Chondrocyte (in vitro differentiated cells): Measurements from ENCODE around the gene FSD1. TPM values are rescaled to one million over a fixed set of nuclear protein-coding genes. Genes with fewer than 3 reads are reported as not detected.

Experiments
- DNase-seq: peaks from one replicate; pipeline ENCODE4 v3.0.0; 2021; ENCODE audit warnings: mixed read lengths, low spot score
- H3K27ac Mint-ChIP-seq: one replicate; pipeline ENCODE4 v1.8.0; 2021; ENCODE audit warnings: mild to moderate bottlenecking, moderate library complexity, mixed read lengths; ENCODE audit not compliant: unreplicated experiment
- H3K27me3 Mint-ChIP-seq: 2 replicates; pipeline ENCODE4 v1.8.0; 2021; ENCODE audit warnings: low read depth, mixed read lengths
- H3K36me3 Mint-ChIP-seq: 2 replicates; pipeline ENCODE4 v1.8.0; 2021; ENCODE audit warnings: low read depth, mixed read lengths
- H3K4me1 Mint-ChIP-seq: 2 replicates; pipeline ENCODE4 v1.8.0; 2021; ENCODE audit warnings: low read depth, mild to moderate bottlenecking, mixed read lengths
- H3K4me3 Mint-ChIP-seq: one replicate; pipeline ENCODE4 v1.8.0; 2021; ENCODE audit warnings: mild to moderate bottlenecking, moderate library complexity, mixed read lengths; ENCODE audit not compliant: unreplicated experiment
- H3K9me3 Mint-ChIP-seq: 2 replicates; pipeline ENCODE4 v1.8.0; 2021; ENCODE audit warnings: low read depth, mixed read lengths
- total RNA-seq: library from RNA; stranded (reverse); gene quantifications from 3 replicates; pipeline ENCODE4 v1.2.1, GENCODE V29; 2021
- TF ChIP-seq, protein P1 (sequence below): fragments of 200-600 bp; sonication (generic); IDR thresholded peaks from 2 replicates; pipeline ENCODE4 v1.5.0; 2021; ENCODE audit warnings: antibody characterized with exemption, mild to moderate bottlenecking, moderate library complexity

The FSD1 gene
- total RNA-seq, 1 donor from 2014 or later: 11.6 TPM

DNA sequence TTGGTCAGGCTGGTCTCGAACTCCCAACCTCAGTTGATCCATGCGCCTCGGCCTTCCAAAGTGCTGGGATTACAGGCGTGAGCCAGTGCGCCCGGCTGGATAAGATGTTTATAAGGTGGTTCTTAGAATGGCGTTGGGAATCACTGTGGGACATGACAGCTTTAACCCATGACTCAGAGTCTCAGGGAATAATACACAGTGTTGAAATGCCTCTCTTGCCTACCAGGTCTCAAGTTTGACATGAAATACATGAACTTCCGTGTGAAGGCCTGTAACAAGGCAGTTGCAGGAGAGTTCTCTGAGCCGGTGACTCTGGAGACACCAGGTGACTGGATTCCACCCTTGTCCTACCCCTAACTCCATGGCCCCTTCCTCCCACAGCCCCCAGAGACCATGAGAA is 12.6 kb downstream of the FSD1 start:
- no peaks in the 10 kb centered on the region for H3K27me3 Mint-ChIP-seq
- H3K27ac Mint-ChIP-seq: no peak overlapping the region
- no peaks in the 10 kb centered on the region for H3K4me1 Mint-ChIP-seq
- DNase-seq: no peak
- no peak overlapping the region for H3K4me3 Mint-ChIP-seq
- H3K9me3 Mint-ChIP-seq: no peaks in the 10 kb centered on the region
- TF ChIP-seq, protein P1, sequence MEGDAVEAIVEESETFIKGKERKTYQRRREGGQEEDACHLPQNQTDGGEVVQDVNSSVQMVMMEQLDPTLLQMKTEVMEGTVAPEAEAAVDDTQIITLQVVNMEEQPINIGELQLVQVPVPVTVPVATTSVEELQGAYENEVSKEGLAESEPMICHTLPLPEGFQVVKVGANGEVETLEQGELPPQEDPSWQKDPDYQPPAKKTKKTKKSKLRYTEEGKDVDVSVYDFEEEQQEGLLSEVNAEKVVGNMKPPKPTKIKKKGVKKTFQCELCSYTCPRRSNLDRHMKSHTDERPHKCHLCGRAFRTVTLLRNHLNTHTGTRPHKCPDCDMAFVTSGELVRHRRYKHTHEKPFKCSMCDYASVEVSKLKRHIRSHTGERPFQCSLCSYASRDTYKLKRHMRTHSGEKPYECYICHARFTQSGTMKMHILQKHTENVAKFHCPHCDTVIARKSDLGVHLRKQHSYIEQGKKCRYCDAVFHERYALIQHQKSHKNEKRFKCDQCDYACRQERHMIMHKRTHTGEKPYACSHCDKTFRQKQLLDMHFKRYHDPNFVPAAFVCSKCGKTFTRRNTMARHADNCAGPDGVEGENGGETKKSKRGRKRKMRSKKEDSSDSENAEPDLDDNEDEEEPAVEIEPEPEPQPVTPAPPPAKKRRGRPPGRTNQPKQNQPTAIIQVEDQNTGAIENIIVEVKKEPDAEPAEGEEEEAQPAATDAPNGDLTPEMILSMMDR: no peak
- H3K36me3 Mint-ChIP-seq: peaks cover 14% of the 10 kb centered on the region

DNA sequence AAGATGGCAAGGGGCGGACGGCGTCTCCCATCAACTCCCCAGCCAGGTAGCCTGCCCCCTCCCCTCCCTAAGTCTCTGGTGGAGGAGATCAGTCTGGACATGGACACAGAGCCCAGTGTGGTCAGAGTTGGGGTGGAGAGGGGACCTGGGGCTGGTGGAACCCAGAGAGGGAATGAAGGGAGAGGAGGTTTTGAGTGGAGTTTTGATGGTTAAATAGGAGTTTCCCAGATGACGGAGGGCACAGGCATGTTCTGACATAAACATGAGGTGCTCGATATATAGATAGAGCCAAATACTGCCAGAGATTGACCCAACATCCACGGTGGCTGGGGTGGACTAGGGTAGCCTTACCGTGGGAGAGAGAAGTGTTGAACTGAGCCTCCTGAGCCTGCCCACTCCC is 14.1 kb downstream of the FSD1 start:
- no peak overlapping the region for H3K27ac Mint-ChIP-seq
- DNase-seq: no peak
- no peak overlapping the region for H3K4me3 Mint-ChIP-seq
- H3K9me3 Mint-ChIP-seq: no peaks in the 10 kb centered on the region
- H3K4me1 Mint-ChIP-seq: no peaks in the 10 kb centered on the region
- H3K36me3 Mint-ChIP-seq: peaks cover 14% of the 10 kb centered on the region
- TF ChIP-seq, protein P1: no peak
- no peaks in the 10 kb centered on the region for H3K27me3 Mint-ChIP-seq

DNA sequence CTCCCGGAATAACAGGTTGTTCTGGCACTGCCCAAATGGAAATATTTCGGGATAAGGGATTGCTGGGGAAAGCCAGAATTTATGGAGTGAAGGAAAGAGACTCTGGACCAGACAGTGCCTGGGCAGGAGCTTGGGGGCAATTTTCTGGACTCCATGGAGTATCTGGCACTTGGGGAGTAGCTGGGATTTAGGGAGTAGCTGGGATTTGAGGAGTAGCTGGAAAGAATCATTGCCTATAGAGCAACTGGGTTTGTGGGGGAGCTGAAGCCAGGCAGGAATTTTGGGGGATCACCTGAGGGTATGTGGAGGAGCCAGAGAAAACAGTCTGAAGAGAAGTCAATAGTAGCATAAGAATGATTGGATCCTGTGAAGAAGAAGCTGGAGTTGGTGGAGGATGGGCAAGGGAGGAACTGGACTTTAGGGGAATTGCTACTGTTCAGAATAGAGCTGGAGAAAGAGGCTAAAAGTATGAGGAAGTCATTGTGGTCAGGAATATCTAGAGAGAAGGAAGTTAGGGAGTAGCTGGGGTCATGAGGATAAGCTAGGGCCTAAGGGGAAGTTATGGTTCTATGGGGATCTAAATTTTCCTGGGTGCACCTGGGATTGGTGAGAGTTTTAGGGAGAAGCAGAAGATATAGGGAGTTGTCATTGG is 14.8 kb downstream of the FSD1 start:
- Mint-ChIP-seq H3K9me3 (no peaks in the 10 kb centered on the region), H3K4me1 (no peaks in the 10 kb centered on the region), H3K4me3 (no peak overlapping the region), H3K27ac (no peak overlapping the region), H3K27me3 (no peaks in the 10 kb centered on the region), H3K36me3 (peaks cover 14% of the 10 kb centered on the region)
- TF ChIP-seq, protein P1: no peak
- no peak for DNase-seq

DNA sequence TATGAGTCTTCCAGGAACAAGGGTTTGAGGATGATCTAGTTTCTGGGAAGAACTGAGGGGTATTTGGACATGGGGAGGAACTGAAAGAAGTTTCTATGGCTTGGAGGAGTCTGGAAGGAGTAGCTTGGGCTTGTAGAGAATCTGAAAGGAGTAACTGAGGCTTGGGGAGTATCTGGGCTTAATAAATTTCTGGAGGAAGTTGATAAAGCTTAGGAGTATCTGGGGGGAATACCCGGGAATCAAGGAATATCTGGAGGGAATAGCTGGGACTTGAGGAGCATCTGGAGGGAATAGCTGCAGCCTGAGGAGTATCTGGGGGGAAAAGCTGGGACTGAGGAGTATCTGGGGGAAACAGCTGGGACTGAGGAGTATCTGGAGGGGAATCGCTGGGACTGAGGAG is 16.0 kb downstream of the FSD1 start:
- Mint-ChIP-seq H3K36me3 (peaks cover 14% of the 10 kb centered on the region), H3K4me3 (no peak overlapping the region), H3K9me3 (no peaks in the 10 kb centered on the region), H3K27ac (no peak overlapping the region), H3K27me3 (no peaks in the 10 kb centered on the region), H3K4me1 (no peaks in the 10 kb centered on the region)
- no peak for DNase-seq
- TF ChIP-seq, protein P1: no peak

DNA sequence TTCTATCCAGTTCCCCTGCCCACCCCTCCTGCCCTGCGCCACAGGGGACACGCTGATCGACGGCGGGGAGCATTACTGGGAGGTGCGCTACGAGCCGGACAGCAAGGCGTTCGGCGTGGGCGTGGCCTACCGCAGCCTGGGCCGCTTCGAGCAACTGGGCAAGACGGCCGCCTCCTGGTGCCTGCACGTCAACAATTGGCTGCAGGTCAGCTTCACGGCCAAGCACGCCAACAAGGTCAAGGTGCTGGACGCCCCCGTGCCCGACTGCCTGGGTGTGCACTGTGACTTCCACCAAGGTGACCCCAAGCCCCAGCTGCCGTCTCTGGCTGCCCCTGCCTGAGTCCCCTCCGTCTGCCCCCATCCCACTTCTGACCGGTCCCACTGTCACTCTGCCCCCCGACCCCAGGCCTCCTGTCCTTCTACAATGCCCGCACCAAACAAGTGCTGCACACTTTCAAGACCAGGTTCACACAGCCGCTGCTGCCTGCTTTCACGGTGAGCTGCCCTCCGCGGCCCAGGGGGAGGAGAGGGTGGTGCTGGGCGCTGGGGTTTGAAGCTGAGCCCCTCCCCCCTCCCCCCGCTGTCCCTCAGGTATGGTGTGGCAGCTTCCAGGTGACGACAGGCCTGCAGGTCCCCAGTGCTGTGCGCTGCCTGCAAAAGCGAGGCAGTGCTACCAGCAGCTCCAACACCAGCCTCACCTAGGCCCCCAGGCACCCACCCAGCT is 18.7 kb downstream of the FSD1 start:
- H3K4me3 Mint-ChIP-seq: no peak overlapping the region
- H3K27me3 Mint-ChIP-seq: no peaks in the 10 kb centered on the region
- H3K4me1 Mint-ChIP-seq: peaks cover 15% of the 10 kb centered on the region
- DNase-seq: no peak
- no peaks in the 10 kb centered on the region for H3K9me3 Mint-ChIP-seq
- peaks cover 9% of the 10 kb centered on the region for H3K36me3 Mint-ChIP-seq
- no peak overlapping the region for H3K27ac Mint-ChIP-seq
- TF ChIP-seq, protein P1: no peak
